ENCODE measurements around the gene CYP2D6.
A peak's percentile ranks its signal among the peaks of the same experiment; 100 is the strongest.
"Not testable (repeated sequence)": the region's sequence is repeated elsewhere in the genome, so short reads cannot be mapped to it uniquely, and the experiment has no call there.

The CYP2D6 gene

DNA sequence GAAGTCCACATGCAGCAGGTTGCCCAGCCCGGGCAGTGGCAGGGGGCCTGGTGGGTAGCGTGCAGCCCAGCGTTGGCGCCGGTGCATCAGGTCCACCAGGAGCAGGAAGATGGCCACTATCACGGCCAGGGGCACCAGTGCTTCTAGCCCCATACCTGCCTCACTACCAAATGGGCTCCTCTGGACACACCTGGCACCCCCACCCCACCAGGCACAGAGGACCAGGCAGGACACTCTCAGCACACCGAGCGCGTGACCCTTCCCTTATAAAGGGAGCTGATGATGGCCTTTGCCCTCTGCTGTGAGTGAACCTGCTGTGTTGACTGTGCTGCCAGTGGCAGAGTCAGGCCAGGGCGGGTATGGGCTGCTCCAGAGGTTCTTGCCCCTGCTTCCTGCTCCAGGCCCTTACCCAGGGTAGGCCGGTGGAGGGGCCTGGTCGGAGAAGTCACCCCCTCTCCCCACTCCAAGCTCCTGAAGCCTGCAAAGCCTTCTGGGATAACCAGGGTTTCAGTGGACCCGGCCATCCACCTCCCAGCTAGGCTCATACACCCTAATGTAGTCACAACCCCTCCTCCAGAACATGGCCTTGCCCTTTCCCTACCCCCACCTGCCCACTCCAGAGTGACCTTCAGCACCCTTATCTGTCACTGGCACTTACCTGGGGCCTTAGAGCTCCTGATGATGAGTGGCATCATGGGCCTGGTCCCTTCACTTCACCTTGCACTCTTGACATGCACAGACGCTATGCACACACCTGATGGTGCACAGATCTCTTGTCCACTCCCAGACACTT lies at the start of gene CYP2D6:
Gene CYP2D6 (minus strand): TSS at position 172 of the 793 bp plus-strand sequence. CDS start 19 bp downstream, at position 153.
- not testable (repeated sequence) for DNase-seq (ENCODE audit: low read depth in 1 of 2, low spot score in 1 of 2)

DNA sequence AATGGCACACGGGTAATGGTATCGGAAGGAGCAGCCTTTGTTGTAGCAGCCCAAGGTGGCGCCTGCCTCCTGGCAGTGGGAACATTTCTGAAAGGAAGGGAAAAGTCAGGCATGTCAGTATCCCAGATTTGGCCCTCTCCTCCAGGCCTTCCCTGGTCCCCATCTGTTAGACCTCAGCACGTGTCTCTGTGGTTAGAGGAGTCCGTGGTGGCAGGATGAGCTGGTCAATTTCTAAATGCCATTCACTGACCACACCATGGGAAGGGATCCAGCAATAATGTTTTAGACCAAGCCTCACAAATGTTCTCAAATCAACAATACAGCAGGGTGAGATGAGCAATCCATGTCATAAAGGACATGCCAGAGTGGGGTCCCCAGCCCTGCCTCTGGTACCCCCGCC lies 49.0 kb upstream of the CYP2D6 start:
- DNase-seq (ENCODE audit: low read depth in 1 of 2, low spot score in 1 of 2): no peak

DNA sequence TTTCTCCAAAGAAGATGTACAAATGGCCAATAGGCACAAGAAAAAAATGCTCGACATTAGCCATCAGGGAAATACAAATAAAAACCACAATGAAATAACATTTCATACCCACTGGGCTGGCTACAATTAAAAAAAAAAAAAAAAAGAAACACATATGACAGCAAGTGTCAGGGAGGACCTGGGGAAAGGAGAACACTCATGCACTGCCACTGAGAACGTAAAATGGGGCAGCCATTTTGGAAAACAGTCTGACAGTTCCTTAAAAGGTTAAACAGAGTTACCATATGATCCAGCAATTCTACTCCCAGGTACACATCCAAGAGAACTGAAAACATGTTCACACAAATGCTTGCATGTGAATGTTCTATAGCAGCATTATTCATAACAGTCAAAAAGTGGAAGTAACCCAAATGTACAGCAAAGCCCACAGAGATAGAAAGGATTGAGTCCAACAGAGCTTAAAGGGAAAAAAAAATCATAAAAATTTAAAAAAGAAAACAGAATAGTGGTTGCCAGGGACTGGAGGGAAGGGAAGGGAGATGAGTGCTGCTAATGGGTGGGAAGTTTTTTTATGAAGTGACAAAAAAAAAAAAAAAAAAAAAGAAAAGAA lies 48.4 kb upstream of the CYP2D6 start:
- DNase-seq (ENCODE audit: low read depth in 1 of 2, low spot score in 1 of 2): no peak

DNA sequence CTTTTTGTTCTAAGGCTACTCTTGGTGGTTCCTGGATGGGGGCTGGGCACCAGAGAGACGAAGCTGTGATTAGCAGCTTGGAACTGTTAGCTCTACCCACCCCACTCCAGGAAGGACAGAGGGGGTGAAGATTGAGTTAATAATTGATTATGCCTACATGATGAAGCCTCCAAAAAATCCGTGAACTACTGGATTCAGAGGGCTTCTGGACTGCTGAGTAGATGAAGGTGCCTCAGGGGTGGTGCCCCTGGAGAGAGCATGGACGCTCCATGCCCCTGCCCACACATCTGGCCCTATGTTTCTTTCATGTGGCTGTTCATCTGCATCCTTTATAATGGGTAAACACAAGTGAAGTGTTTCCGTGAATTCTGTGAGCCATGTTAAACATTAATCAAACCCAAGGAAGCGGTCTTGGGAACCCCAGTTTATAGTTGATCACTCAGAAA lies 47.3 kb upstream of the CYP2D6 start:
- DNase-seq (ENCODE audit: low read depth in 1 of 2, low spot score in 1 of 2): no peak

DNA sequence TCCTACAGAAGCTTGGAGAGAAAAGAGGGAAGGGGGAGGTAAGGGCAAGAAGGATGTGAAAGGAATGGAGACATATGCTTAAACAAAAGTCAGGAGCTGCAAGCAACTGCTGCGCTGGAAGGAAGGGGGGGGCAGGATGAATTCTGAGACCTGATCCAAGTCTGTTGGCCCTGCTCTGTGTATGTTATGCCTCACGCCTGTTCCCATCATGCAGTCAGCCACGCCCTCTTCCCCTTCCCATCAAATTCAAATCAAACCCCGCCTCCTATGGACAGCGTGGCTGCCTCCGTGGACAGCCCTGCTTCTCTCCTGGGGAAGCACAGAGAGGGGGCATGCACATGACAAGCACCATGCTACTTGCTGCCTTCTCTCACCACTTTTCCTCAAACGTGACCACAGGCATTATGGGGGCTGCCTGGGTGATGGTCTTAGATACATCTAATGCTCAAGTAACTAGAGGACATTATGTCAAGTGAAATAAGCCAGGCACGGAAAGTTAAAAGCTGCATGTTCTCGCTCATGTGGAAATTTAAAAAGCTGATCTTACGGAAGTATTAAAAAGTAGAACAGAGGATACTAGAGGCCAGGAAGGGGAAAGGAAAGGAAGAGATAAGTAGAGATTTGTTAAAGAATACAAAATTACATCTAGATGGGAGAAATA lies 45.8 kb upstream of the CYP2D6 start:
- DNase-seq (ENCODE audit: low read depth in 1 of 2, low spot score in 1 of 2): no peak

DNA sequence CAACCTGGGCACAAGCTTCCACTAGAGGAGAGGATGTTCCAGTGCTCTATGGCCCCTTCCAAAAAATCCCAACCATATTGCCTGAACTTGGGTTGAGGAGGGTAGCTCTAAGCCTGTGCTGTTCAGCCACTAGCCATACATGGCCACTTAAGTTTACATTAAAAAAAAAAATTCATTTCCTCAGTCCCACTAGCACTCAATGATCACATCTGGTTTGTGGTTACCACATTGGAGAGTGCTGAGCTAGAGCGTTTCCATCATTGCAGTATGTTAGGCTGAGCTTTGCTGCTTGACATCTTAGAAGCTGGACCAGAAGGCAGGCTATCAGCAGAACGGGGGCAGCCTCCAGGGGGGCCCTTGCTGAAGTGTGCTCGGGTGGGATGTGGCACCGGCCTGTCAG lies 43.5 kb upstream of the CYP2D6 start:
- DNase-seq (ENCODE audit: low read depth in 1 of 2, low spot score in 1 of 2): no peak

DNA sequence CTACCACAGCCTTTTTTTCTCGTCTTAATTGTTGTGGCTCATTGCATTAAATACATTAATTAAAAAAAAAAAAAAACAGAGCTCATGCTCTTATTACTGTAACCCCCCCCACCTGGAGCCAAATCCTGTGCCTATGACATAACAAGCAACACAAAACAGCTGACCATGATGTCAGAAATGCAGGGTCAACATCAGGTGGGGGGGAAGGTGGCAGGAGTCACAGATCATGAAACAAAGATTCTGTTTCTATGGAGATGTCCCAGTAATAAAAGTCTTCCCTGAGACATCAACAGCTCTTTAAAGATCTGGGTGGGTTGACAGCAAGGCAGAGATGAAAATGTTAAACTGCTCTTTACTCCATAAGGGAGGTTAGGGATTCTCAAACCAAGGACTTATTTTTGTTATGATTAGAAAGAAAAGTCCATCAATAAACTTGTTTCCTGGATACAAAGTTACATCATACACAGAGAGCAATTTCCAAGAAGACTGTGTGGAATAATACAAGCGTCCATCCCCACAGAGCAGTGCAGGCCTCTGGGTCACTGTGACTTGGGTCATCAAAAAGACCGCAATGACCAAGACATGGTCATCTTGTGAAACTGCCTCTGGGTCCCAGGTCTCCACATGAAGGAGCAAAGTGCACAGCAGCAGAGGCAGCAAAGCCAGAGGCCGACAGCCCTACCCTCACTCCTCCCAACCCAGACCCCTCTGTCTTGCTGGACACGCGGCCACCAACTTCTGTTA lies 42.7 kb upstream of the CYP2D6 start:
- DNase-seq (ENCODE audit: low read depth in 1 of 2, low spot score in 1 of 2): no peak

DNA sequence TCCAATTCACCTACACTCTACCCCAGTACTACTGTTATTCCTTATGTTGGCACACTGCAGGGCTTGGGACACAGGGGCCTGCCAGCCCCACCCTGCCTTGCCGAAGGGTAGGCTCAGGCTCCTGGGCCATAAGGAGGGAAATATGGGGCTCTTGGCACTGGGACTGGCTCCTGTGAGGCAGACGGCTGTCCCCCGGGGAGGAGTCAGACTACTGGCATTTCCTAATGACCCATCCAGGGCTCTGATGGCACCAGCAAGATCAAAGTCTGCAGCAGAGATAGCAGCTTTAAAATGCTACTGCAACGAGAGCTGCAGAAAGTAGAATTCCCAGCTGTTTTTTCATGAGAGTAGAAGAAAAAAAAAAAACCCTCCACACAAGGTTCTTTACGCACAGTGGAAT lies 42.2 kb upstream of the CYP2D6 start:
- no peak for DNase-seq (ENCODE audit: low read depth in 1 of 2, low spot score in 1 of 2)

DNA sequence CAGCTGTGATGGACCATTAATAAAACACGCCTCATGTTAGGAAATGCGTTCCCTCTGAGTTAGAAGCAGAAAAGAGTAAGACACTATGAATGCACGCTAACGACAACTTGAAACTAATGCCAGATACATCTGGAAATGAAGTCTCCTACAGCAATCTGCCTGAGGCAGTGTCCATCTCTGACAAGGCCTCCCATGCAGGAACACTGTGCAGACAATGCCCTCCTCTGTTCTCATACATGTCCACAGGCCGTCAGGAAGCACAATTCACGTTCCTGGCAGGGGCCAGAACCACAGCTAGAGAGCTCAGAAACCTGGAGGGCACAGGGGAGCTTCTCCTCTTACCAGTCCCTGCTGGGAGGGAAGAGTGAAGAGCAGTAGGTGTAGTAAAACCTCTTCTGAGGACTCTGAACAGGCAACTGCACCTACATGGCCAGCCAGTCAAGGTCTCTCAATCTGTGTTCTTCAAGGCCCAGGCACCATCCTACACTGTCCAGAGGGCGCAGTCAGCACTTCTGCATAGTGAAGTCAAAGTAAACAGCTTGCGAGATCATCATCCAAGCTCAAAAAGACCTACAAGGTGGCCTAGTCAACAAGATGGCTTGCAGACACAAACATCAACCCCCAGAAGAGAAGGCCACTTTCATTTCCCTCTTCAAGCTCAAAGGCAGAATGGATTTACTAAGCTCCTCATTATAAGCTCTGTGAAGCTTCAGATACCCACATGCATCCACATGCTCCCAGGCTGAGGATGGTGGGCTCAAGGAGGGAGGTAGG lies 41.5 kb upstream of the CYP2D6 start:
- no peak for DNase-seq (ENCODE audit: low read depth in 1 of 2, low spot score in 1 of 2)

DNA sequence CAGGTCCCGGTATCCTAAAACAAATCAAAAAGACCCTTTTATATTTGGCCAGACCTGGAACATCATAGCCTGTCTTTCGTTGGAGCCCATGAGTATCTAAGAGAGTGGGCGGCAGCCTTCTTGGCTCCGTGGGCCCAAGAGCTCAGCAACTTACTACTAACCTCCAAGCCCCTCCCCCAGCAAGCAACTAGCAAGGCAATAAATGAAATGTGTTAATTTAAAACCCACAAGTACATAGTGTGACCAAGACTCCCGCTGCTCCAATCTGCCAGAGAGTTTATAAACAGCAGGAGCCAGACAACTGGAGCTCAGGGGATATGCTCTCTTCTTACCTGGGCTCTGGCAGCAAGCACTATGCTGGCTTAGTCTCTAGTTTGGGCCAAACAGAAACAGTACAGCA lies 40.8 kb upstream of the CYP2D6 start:
- no peak for DNase-seq (ENCODE audit: low read depth in 1 of 2, low spot score in 1 of 2)

DNA sequence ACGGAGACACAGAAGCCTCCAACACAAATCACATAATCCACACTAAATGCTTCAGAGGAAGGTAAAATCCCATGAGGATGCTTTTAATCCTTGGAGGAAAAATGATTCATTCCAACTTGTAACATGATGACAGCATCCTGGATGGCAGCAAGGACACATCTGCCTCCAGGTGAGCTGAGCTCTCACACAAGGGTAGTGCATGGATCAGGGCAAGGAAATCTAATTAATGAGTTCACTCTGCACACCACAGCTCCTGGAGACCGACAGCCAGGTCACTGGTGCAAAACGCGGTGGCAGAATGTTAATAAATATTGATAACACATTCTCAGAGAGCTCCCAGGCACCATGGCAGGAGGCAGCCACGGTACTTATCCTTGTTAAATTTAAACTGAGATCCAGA lies 40.3 kb upstream of the CYP2D6 start:
- no peak for DNase-seq (ENCODE audit: low read depth in 1 of 2, low spot score in 1 of 2)

DNA sequence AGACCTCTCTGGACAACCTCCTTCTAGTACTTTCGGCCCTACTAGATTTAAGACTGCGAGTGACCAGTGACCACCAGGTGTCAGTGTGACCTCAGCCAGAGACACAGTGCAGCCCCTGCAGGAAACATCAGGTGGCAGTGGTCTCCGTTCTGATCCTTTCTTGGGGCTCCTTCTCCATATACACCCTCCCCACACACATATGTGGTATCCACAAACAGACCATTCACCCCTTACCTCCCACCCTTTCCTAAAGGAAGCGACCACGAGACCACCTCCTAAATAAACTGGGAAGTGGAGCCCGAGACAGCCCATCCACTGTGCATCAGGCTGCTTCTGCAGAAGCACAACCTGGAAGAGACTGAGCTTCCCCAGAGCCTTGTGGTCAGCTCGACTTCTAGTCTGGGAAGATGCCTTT lies 38.5 kb upstream of the CYP2D6 start:
- peak; percentile 48 to 54 for DNase-seq (ENCODE audit: low read depth in 1 of 2, low spot score in 1 of 2)

DNA sequence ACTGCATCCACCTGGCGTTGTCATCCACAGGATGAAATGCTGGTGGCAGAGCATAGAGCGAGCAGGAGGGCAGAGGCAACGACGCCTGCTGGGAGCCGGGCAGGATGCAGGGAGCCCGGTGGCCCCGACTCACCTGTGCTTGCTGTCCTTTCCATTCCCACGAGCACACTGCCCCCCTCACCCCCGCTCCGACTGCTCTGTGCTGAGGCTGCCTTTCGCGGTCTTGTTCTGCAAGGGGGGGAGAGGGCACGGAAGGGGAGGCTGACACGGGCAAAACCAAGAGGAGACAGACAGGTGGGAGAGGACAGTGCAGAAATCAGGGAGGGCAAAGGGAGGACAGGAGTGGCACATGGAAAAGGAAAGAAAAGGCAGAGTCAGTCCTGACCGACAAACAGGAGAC lies 37.9 kb upstream of the CYP2D6 start:
- no peak for DNase-seq (ENCODE audit: low read depth in 1 of 2, low spot score in 1 of 2)

DNA sequence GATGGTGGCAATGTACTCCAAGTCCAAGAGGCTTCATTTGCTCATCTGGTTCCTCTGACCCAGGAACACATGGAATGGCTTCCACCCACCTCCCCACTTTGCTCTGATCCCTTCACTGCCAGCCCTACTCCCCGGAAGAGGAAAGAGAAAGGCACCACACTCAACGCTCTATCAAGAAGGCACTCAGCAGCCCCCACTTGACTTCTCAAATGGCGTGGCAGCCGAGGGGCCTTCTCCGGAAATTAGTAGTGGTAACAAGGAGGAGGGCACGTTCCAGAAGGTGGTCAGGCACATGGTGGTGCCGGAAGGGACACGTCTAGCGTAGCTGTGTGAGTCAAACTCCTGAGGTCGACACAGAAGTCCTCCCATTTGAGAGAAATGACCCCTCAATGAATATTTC lies 36.5 kb upstream of the CYP2D6 start:
- no peak for DNase-seq (ENCODE audit: low read depth in 1 of 2, low spot score in 1 of 2)

DNA sequence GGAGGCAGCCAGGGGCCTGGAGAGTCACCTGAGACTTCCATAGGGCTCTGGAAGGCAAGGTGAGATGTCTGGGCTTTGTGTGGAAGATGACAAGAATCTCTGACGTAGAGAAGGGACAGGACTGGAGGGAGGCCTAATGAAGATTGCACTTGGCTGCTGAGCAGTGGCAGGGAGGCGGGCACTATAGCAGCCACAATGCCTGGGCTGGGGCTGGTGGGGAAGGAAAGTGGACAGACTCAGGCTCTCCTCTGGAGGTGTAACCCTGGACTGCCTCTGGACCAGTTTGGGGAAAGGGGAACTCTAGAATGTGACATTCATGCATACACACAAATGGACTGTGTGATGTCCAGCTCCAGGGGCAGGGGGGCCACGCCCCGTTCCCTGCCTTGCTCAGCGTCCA lies 34.3 kb upstream of the CYP2D6 start:
- DNase-seq (ENCODE audit: low read depth in 1 of 2, low spot score in 1 of 2): no peak

DNA sequence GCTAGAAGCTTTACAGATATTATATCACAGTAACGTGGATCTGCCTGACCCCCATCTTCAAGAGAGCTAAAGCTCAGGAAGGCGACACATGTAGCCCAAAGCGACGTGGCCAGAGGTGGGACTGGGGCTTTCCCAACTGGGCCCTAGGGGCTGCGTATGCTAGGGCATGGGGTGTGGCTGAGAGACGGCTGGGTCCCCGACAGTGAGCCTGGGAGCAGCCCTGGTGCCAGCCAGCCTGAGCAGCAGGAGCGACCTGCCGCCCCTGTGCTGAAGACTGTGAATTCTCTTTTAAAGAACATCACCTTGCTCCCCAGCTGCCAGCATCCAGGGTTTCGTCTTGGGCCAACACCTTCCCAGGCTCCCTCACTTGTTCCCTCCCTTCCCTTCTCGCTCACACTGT lies 32.9 kb upstream of the CYP2D6 start:
- DNase-seq (ENCODE audit: low read depth in 1 of 2, low spot score in 1 of 2): no peak

DNA sequence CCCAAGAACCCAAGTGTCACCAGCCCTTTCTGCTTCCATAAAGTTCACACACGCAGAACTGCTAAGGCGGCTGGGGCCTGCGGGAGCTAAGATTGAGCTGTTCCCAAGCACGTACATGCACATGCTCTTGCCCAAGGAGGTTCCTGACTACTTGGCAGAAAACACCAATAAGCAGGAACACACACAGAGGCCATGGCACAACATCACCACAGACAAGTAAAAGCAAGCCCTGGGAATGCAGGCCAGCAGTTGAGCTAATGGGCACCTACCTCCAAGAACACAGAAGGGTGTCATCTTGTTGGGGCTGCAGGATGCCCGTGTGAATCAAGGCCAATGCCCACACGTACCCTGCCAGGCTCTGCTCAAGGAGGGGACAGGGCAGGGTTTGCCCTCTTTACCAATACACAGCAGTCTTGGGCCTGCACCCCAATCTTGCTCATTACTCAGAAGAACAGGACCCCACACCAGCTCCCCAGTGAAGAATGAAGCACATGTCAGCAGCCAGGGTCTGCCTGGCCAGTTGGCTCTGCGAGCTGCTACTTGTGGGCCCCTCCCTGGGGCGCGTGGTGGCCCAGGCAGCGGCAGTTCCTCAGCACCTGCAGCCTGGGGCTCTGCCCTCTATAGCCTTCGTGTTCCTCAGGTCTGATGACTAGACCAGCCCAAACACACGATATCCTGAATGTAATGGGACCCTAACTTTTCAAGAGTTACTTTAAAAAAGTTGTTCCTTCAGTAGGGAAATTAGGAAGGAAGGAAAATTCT lies 32.3 kb upstream of the CYP2D6 start:
- DNase-seq (ENCODE audit: low read depth in 1 of 2, low spot score in 1 of 2): no peak

DNA sequence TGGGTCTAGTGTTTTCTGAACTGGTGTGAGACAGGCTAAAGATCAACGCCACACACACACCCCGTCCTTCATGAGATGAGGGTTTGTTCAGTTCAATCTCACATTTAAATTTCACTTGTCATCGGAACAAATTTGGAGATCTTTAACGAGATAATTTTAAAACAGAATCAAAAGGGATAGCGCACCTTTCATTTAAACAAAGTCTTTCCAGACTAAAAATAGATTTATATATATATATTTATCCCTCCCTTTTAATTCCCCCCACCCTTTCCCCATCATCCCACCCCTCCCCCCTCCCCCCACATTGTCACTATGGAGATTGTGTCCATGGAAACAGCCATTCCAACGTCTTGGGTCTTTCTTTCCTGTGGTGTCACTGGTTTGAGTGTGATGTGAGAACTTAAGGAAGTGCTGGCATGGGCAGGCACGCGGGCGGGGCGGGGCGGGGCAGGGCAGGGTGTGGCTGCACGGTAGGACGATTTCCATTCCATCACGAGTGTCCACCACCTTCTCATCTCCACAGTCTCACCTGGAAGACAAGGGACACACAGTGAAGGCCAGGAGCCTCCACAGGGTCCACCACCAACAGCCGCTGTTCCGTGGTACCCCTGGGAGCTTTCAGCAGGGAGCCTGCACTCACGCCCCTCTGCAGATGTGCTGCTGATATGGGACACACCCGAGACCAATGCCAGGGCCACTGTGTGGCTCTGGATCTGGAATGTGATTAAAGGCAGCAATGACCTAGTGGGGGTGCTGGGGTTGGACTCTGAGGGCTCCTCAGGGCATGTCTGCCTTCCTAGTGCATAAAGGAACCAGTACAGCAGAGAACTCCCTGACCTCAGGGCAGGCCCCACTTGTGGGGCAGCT lies 30.5 kb upstream of the CYP2D6 start:
- no peak for DNase-seq (ENCODE audit: low read depth in 1 of 2, low spot score in 1 of 2)

DNA sequence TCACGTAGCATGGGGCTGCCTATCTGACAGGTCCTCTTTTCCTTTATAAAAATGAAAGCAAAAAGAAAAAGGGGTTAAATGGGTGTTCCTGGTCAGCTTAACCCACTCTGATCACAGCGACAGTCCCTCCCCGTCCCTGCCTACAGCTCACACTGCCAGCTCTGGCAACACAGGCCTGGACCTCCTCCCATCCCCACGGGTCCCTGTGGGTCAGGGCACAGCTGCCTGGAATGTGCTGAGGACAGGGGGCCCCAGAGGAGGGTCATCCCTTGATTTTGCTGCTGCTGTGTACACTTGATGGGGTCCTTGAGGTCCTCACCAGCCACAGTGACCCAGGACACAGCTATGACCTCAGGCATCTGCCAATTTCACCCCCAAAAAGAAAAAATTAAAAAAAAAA lies 29.6 kb upstream of the CYP2D6 start:
- no peak for DNase-seq (ENCODE audit: low read depth in 1 of 2, low spot score in 1 of 2)
